HG02970 (cell line): ENCODE measurements around the gene RRP9.

Source experiments
- ATAC-seq: cut with Tn5 transposase; IDR thresholded peaks from one replicate; pipeline ENCODE4 v1.9.1; 2021; ENCODE audit warnings: mild to moderate bottlenecking, moderate library complexity, moderate number of reproducible peaks; ENCODE audit not compliant: unreplicated experiment, low FRiP score

The RRP9 gene

GRCh38 chr3:51958603-51959521 is 17.2 kb upstream of the RRP9 start:
- no peak for ATAC-seq

GRCh38 chr3:51957520-51958205 is 16.0 kb upstream of the RRP9 start:
- ATAC-seq, result no peak

- ATAC-seq, result no peak
Observed at GRCh38 chr3:51955893-51956770, 14.4 kb upstream of the RRP9 start.

- no peak for ATAC-seq
Observed at GRCh38 chr3:51955175-51955892, 13.6 kb upstream of the RRP9 start, which contains the start of gene GPR62. Gene GPR62, plus strand, starts transcription at chr3:51955381. Its CDS starts 272 bp downstream, at chr3:51955653.

GRCh38 chr3:51954713-51955112 is 13.0 kb upstream of the RRP9 start:
- no peak for ATAC-seq

- no peak for ATAC-seq
Observed at GRCh38 chr3:51954105-51954504, 12.4 kb upstream of the RRP9 start.

- no peak for ATAC-seq
Observed at GRCh38 chr3:51953445-51953844, 11.7 kb upstream of the RRP9 start.

- ATAC-seq, result no peak
Observed at GRCh38 chr3:51950899-51951298, 9.2 kb upstream of the RRP9 start.

GRCh38 chr3:51949121-51949520 is 7.4 kb upstream of the RRP9 start:
- ATAC-seq, result no peak

GRCh38 chr3:51948016-51948580 is 6.4 kb upstream of the RRP9 start:
- no peak for ATAC-seq

GRCh38 chr3:51947215-51947900 is 5.7 kb upstream of the RRP9 start:
- ATAC-seq, result no peak

GRCh38 chr3:51946796-51947195 is 5.1 kb upstream of the RRP9 start:
- ATAC-seq, result no peak

GRCh38 chr3:51945926-51946705 is 4.4 kb upstream of the RRP9 start:
- ATAC-seq, result no peak

- no peak for ATAC-seq
Observed at GRCh38 chr3:51945031-51945840, 3.5 kb upstream of the RRP9 start.

GRCh38 chr3:51944451-51945021 is 2.8 kb upstream of the RRP9 start:
- ATAC-seq, result no peak

- ATAC-seq, result no peak
Observed at GRCh38 chr3:51943451-51944391, 2.0 kb upstream of the RRP9 start.
